Liver (tissue), 3 donors: ENCODE measurements around the gene FN3K.

Experiments used
- CTCF ChIP-seq: fragments of 150-350 bp; IDR thresholded peaks from 2 replicates; pipeline ENCODE4 v1.5.1; 2017; ENCODE audit warnings: improper control_type of control experiment, low read depth, low read length; ENCODE audit not compliant: missing input control
- MAX ChIP-seq: IDR thresholded peaks from 2 replicates; pipeline ENCODE4 v1.6.1; 2016; ENCODE audit warnings: antibody characterized with exemption
- SP1 ChIP-seq: IDR thresholded peaks from 2 replicates; pipeline ENCODE4 v1.6.1; 2018; ENCODE audit warnings: antibody characterized with exemption, mild to moderate bottlenecking
- YY1 ChIP-seq: IDR thresholded peaks from 2 replicates; pipeline ENCODE4 v1.6.1; 2016; ENCODE audit warnings: antibody characterized with exemption, mild to moderate bottlenecking
- donor health status: healthy.
- donor health status: healthy.

GRCh38 chr17:82753201-82753464 is 17.7 kb downstream of the FN3K start:
- TF ChIP-seq YY1 (no peak), CTCF (no peak), MAX (no peak), SP1 (no peak)
